Measurements from ENCODE around the gene FFAR4.

GRCh38 chr10:93570383-93570782 is 3.9 kb downstream of the FFAR4 start:
- TF ChIP-seq CTCF (conservative IDR thresholded peaks at IDR 0.05 in 1 of 2, IDR thresholded peaks at IDR 0.05 in 1 of 2; ENCODE audit: low read depth in 1 of 2, low read length in 2 of 2) (no peak), EZH2 (IDR thresholded peaks at IDR 0.05; ENCODE audit: low read length, missing control alignments) (no peak)

All from fibroblast of lung (primary cell).